ENCODE data around the gene DKC1. TPM values are rescaled to one million over a fixed set of nuclear protein-coding genes. Genes with fewer than 3 reads are reported as not detected.

Gene DKC1
- total RNA-seq, 4 donors from 2014 or later, result 18.4 to 32.8 (median 19.8) TPM

DNA sequence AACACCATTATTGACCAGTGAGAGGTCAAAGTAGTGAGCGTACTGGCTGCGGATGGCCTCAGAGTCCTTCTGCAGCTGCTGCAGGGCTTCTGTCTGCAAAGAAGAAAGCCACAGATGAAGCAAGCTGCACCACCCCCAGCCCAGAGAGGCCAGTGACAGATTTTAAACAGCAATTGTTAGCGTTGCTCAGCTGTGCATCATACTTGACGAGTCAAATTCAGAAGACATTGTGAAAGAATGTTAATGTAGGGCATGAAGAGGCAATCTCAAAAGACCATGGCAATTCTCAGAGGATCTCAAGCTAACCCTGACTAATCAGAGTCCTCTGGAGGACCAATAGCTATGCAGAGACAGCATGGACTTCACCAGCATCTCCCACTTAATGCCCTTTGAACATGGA lies 16.6 kb downstream of the DKC1 start:
- no peaks in the 10 kb centered on the region for H3K27me3 ChIP-seq
- no peak overlapping the region for H3K4me3 ChIP-seq
- H3K9me3 ChIP-seq, result no peaks in the 10 kb centered on the region
- TF ChIP-seq POLR2A (IDR thresholded peaks at IDR 0.05), result no peak
- TF ChIP-seq POLR2AphosphoS5 (IDR thresholded peaks at IDR 0.05), result no peak
- TF ChIP-seq, protein P1, sequence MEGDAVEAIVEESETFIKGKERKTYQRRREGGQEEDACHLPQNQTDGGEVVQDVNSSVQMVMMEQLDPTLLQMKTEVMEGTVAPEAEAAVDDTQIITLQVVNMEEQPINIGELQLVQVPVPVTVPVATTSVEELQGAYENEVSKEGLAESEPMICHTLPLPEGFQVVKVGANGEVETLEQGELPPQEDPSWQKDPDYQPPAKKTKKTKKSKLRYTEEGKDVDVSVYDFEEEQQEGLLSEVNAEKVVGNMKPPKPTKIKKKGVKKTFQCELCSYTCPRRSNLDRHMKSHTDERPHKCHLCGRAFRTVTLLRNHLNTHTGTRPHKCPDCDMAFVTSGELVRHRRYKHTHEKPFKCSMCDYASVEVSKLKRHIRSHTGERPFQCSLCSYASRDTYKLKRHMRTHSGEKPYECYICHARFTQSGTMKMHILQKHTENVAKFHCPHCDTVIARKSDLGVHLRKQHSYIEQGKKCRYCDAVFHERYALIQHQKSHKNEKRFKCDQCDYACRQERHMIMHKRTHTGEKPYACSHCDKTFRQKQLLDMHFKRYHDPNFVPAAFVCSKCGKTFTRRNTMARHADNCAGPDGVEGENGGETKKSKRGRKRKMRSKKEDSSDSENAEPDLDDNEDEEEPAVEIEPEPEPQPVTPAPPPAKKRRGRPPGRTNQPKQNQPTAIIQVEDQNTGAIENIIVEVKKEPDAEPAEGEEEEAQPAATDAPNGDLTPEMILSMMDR (IDR thresholded peaks at IDR 0.05), result no peak
- no peak for TF ChIP-seq EP300 (IDR thresholded peaks at IDR 0.05)
- no peak overlapping the region for H3K27ac ChIP-seq
- peaks cover 0 to 63% of the 10 kb centered on the region in 2 donors for H3K36me3 ChIP-seq
- H3K4me1 ChIP-seq, result no peaks in the 10 kb centered on the region
- ATAC-seq, result no peak
- 80% methylated on average over 1 of the region's 4 CpGs; no CpG with 5 or more reads in 1 of the 2 donors for WGBS, 2 donors (ENCODE audit: low coverage in 1 of 2)

DNA sequence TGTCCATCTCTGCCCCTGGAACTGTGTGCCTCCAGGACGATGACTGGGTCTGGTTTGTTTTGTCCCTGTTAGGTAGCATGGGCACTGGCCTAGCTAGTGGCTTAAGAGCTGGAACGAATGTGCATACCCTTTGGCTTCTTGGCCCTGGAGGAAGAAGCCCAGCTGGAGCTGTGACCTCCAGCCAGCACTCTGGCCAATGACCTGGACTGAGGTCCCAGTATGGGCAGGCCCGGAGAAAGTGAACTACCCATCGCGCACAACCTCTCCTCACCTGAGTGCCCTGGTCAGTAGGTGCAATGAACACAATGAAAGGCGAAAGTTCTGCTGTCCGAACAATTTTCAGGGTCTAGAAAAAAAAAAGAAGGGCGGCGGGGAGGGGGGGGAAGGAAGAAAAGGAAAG lies 18.3 kb downstream of the DKC1 start:
- H3K4me1 ChIP-seq, result no peaks in the 10 kb centered on the region
- WGBS, 2 donors (ENCODE audit: low coverage in 1 of 2), result 75% methylated on average over 4 of the region's 9 CpGs; no CpG with 5 or more reads in 1 of the 2 donors
- TF ChIP-seq POLR2A (IDR thresholded peaks at IDR 0.05), result no peak
- TF ChIP-seq, protein P1 (IDR thresholded peaks at IDR 0.05), result no peak
- no peak for TF ChIP-seq POLR2AphosphoS5 (IDR thresholded peaks at IDR 0.05)
- no peak for TF ChIP-seq EP300 (IDR thresholded peaks at IDR 0.05)
- no peaks in the 10 kb centered on the region for H3K9me3 ChIP-seq
- ATAC-seq, result no peak
- no peak overlapping the region for H3K27ac ChIP-seq
- H3K4me3 ChIP-seq, result no peak overlapping the region
- no peaks in the 10 kb centered on the region for H3K27me3 ChIP-seq
- H3K36me3 ChIP-seq, result peaks cover 0 to 50% of the 10 kb centered on the region in 2 donors

DNA sequence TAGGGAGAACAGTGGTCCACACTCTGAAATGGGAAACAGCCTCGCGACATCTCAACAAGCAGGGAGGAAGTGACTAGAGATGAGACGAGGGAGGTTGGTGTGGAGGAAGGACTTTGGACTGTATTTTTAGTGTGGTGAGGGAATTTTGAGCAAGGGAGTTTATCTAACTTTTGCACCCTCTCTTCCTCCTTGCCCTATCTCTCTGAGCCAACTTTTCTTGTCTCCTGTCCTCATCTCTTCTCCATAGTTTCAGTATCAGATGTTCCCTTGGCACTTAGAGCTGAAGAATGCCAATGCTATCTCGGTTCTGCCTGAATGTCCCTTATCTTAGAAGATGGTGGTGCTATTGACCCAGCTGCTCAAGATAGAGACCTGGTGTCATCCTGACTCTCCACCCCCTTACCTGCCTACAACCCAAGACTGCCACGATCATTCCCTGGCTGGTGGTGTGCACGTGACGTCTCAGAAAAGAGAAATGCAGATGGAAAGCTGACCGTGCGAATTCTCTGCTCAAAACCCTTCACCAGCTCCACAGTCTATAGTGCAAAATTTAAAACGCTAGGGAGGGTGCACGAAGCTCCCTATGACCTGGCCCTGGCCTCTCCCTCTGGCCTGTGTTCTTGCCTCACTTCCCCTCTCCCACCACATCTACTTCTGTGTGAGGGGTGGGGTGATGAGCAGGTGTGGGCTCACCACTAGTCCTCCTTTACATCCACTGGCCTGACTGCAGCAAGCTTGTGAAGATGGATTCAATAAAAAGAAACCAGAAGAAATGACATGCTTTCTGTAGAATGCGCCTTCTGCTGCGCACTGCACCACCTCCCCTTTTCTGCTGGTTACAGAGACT lies 21.7 kb downstream of the DKC1 start:
- WGBS, 2 donors (ENCODE audit: low coverage in 1 of 2), result 73 to 84% methylated on average over 6 to 8 of the region's 13 CpGs
- H3K4me1 ChIP-seq, result no peaks in the 10 kb centered on the region
- ATAC-seq, result no peak
- no peak overlapping the region for H3K4me3 ChIP-seq
- H3K36me3 ChIP-seq, result peaks cover 0 to 33% of the 10 kb centered on the region in 2 donors
- TF ChIP-seq, protein P1 (IDR thresholded peaks at IDR 0.05), result no peak
- no peaks in the 10 kb centered on the region for H3K9me3 ChIP-seq
- H3K27ac ChIP-seq, result no peak overlapping the region
- no peaks in the 10 kb centered on the region for H3K27me3 ChIP-seq

DNA sequence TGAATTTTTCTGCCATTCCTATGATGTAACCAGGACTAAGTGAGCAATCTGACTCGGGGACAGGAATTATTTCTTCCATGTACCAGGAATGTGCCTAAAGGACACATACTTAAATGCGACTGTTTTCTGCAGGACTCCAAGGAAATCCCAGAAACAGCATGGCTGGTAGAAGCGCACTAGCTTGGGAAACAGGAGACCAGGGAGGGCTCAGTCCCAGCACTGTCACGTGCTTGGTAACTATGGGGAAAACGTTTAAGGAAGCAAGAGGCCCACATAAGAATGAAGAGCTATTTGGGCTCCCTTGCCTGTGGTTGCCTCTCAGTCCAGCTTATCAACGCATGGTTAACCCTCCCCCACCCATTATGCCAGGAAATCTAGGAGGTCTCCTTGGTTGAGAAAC lies 23.1 kb downstream of the DKC1 start:
- Histone ChIP-seq H3K27ac (no peak overlapping the region), H3K27me3 (no peaks in the 10 kb centered on the region), H3K4me3 (no peak overlapping the region), H3K4me1 (no peaks in the 10 kb centered on the region), H3K36me3 (peaks cover 0 to 30% of the 10 kb centered on the region in 2 donors), H3K9me3 (no peaks in the 10 kb centered on the region)
- ATAC-seq, result no peak
- TF ChIP-seq EP300 (IDR thresholded peaks at IDR 0.05), result no peak
- TF ChIP-seq, protein P1 (IDR thresholded peaks at IDR 0.05), result no peak
- no peak for TF ChIP-seq POLR2A (IDR thresholded peaks at IDR 0.05)
- no peak for TF ChIP-seq POLR2AphosphoS5 (IDR thresholded peaks at IDR 0.05)
- WGBS, 2 donors (ENCODE audit: low coverage in 1 of 2), result 80 to 83% methylated on average over 1 to 4 of the region's 6 CpGs

DNA sequence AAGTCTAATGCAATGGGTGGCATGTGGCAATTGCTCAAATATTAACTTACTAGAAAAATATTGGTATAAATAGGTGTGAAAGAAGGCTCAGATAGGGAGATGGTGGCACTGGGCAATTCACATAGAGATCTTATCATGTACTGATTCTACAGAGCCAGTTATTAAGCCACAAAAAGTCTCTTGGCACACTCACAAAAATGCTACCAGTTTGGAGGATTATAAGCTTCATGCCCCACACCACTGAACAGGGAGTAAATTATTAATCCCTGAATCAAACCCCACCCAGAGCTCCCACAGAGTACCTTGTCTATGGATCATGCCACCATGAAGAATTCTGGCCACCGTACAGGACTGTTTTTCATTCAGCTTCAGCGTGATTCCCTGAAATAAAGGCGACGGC lies 28.8 kb downstream of the DKC1 start:
- ATAC-seq, result no peak
- Histone ChIP-seq H3K4me3 (no peak overlapping the region), H3K27me3 (no peaks in the 10 kb centered on the region), H3K27ac (no peak overlapping the region), H3K4me1 (no peaks in the 10 kb centered on the region), H3K36me3 (peaks cover 0 to 4% of the 10 kb centered on the region in 2 donors), H3K9me3 (no peaks in the 10 kb centered on the region)
- TF ChIP-seq, protein P1 (IDR thresholded peaks at IDR 0.05), result no peak
- TF ChIP-seq POLR2AphosphoS5 (IDR thresholded peaks at IDR 0.05) (no peak), POLR2A (IDR thresholded peaks at IDR 0.05) (no peak), EP300 (IDR thresholded peaks at IDR 0.05) (no peak)
- 100% methylated on average over 1 to 2 of the region's 4 CpGs for WGBS, 2 donors (ENCODE audit: low coverage in 1 of 2)
